Mesothelial cell of epicardium (in vitro differentiated cells): ENCODE data around the gene FAM184A. TPM values are rescaled to one million over a fixed set of nuclear protein-coding genes. Genes with fewer than 3 reads are reported as not detected.

Experiments
- DNase-seq, 2 experiments: peaks; one replicate each; pipeline ENCODE4 v3.0.0; 2021; ENCODE audit warnings: low spot score in 2 of 2; ENCODE audit not compliant: unreplicated experiment in 2 of 2
- H3K27ac Mint-ChIP-seq: 2 replicates; pipeline ENCODE4 v1.8.0; 2021; ENCODE audit warnings: mixed read lengths
- H3K27me3 Mint-ChIP-seq: 2 replicates; pipeline ENCODE4 v1.8.0; 2021; ENCODE audit warnings: low read depth, mixed read lengths
- H3K36me3 Mint-ChIP-seq: 2 replicates; pipeline ENCODE4 v1.8.0; 2021; ENCODE audit warnings: mixed read lengths
- H3K4me1 Mint-ChIP-seq: 2 replicates; pipeline ENCODE4 v1.8.0; 2021; ENCODE audit warnings: mixed read lengths
- H3K4me3 Mint-ChIP-seq: 2 replicates; pipeline ENCODE4 v1.8.0; 2021; ENCODE audit warnings: mild to moderate bottlenecking, moderate library complexity, mixed read lengths
- H3K9me3 Mint-ChIP-seq: 2 replicates; pipeline ENCODE4 v1.8.0; 2021; ENCODE audit warnings: mixed read lengths
- total RNA-seq: library from RNA; stranded (reverse); gene quantifications from 3 replicates; pipeline ENCODE4 v1.2.1, GENCODE V29; 2021
- TF ChIP-seq, protein P1 (sequence below): fragments of 200-600 bp; sonication (generic); IDR thresholded peaks from one replicate; pipeline ENCODE4 v1.5.0; 2021; ENCODE audit warnings: antibody characterized with exemption; ENCODE audit not compliant: unreplicated experiment

FAM184A gene
- total RNA-seq, 1 donor from 2014 or later = 4.1 TPM

- DNase-seq = no peak
- Mint-ChIP-seq H3K4me1 (peaks cover 13% of the 10 kb centered on the region), H3K36me3 (no peaks in the 10 kb centered on the region), H3K27ac (no peak overlapping the region), H3K9me3 (no peaks in the 10 kb centered on the region), H3K27me3 (peaks cover 7% of the 10 kb centered on the region), H3K4me3 (no peak overlapping the region)
- TF ChIP-seq, protein P1, sequence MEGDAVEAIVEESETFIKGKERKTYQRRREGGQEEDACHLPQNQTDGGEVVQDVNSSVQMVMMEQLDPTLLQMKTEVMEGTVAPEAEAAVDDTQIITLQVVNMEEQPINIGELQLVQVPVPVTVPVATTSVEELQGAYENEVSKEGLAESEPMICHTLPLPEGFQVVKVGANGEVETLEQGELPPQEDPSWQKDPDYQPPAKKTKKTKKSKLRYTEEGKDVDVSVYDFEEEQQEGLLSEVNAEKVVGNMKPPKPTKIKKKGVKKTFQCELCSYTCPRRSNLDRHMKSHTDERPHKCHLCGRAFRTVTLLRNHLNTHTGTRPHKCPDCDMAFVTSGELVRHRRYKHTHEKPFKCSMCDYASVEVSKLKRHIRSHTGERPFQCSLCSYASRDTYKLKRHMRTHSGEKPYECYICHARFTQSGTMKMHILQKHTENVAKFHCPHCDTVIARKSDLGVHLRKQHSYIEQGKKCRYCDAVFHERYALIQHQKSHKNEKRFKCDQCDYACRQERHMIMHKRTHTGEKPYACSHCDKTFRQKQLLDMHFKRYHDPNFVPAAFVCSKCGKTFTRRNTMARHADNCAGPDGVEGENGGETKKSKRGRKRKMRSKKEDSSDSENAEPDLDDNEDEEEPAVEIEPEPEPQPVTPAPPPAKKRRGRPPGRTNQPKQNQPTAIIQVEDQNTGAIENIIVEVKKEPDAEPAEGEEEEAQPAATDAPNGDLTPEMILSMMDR = no peak
These were observed 35.5 kb upstream of the FAM184A start for GRCh38 chr6:119113961-119114360.

DNA sequence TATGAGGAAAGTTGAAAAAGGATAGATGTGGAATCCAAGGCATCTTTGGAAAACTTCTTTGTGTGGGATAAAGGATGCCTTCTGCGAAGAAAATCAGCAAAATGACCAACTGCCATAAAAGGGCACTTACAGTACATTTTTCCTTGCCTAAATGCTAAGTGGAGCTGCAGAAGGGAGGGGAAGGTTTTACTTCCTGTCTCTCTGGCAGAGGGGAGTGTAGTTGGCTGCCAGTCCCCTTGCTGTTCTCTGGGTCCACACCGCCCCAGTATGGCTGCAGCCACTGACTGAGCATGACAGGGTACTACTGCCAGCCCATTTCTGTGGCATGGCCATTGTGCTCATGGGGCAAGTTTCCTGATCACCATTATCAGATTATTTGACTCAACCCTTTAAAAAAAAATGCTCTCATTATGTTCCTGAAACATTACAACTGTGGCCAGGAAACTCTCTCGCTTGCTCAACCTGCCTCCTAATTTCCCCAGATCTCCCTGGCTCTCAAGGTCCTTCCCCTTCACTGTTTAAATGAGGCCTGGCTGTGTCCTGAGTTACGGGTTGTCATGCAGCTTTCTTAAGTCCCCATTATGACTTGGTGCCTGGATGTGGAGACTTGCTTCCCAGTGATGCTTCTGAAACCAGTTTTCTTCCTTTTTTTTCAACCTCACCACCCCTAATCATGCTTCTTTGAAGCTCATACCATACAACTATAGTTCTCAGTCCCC lies 34.5 kb upstream of the FAM184A start:
- no peak overlapping the region for H3K27ac Mint-ChIP-seq
- H3K4me1 Mint-ChIP-seq = peaks cover 10% of the 10 kb centered on the region
- H3K9me3 Mint-ChIP-seq = no peaks in the 10 kb centered on the region
- H3K36me3 Mint-ChIP-seq = no peaks in the 10 kb centered on the region
- TF ChIP-seq, protein P1 = no peak
- H3K27me3 Mint-ChIP-seq = peaks cover 2% of the 10 kb centered on the region
- no peak for DNase-seq
- no peak overlapping the region for H3K4me3 Mint-ChIP-seq

DNA sequence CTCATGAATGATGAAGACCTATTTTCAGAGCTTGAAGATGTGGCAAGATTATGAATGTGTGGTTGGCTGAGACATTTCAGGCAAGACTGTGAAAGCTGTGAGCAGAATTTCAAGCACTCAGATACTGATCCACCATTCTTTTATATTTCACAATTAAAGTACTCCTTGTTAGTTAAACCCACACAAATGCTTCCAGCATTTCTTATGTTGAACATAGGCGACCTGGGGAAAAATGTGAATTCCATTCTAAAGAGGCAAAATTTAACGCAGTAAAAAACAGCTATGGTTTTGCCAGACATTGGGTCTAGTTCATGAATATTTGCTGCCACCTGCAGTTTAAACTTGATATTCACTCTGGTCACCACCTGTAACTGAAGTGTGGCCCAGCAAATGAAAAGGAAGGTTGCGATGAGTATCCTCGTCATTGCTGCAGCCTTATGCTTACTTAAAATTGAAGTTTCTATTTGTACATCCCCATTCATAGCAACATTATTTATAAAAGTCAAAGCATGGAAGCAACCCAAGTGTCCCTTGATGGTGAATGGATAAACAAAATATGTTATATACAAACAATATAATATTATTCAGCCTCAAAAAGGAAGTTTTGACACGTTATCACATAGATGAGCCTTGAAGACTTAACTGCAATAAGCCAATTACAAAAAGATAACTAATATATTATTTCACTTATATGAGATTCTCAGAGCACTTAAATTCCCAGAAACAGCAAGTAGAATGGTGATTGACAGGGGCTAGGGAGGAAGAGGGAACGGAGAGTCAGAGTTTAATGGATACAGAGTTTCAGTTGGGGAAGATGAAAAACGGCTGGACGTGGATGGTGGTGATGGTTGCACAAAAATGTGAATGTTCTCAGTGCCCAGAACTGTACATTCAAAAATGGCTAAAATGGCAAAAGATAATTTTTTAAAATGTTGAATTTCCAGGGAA lies 32.4 kb upstream of the FAM184A start:
- Mint-ChIP-seq H3K4me3 (no peak overlapping the region), H3K36me3 (no peaks in the 10 kb centered on the region), H3K27ac (no peak overlapping the region), H3K27me3 (no peaks in the 10 kb centered on the region), H3K9me3 (peaks cover 5% of the 10 kb centered on the region), H3K4me1 (peaks cover 10% of the 10 kb centered on the region)
- TF ChIP-seq, protein P1 = peak; percentile 54
- DNase-seq = no peak

GRCh38 chr6:119109654-119110325 lies 31.3 kb upstream of the FAM184A start:
- Mint-ChIP-seq H3K4me1 (peaks cover 10% of the 10 kb centered on the region), H3K4me3 (no peak overlapping the region), H3K9me3 (peaks cover 5% of the 10 kb centered on the region), H3K27me3 (no peaks in the 10 kb centered on the region), H3K27ac (no peak overlapping the region), H3K36me3 (no peaks in the 10 kb centered on the region)
- TF ChIP-seq, protein P1 = no peak
- DNase-seq = no peak

DNA sequence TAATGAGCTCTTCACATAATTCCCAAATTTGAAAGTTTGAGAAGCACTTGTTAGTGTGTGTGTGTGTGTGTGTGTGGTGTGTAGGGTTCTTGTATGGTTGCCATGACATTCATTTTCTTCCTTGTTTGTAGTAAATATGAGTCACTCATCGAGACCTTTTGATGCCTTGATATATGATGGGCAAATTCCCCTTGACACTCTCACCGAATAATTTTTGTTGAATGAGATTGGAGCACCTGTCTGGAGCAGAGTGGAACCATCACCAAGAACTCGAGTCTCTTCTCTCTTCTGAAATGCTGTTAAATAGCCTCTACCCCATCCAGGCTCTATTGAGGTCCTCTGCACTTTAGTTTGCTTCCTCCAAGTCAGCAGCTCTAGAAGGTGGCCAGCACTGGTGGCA lies 29.6 kb upstream of the FAM184A start:
- peaks cover 10% of the 10 kb centered on the region for H3K4me1 Mint-ChIP-seq
- H3K36me3 Mint-ChIP-seq = no peaks in the 10 kb centered on the region
- H3K9me3 Mint-ChIP-seq = peaks cover 5% of the 10 kb centered on the region
- DNase-seq = no peak
- H3K4me3 Mint-ChIP-seq = no peak overlapping the region
- TF ChIP-seq, protein P1 = no peak
- H3K27ac Mint-ChIP-seq = no peak overlapping the region
- no peaks in the 10 kb centered on the region for H3K27me3 Mint-ChIP-seq
